ENCODE data around the gene MAG.

The MAG gene

GRCh38 chr19:35363001-35363590 is 71.1 kb downstream of the MAG start:
- DNase-seq, result no peak

Measured in CD4-positive, alpha-beta T cell treated with Interferon alpha-2 for 1 hour (primary cell).